T47D (cell line): ENCODE data around the gene SLC10A2.

Source experiments
- DNase-seq, 2 experiments: peaks; one replicate each; pipeline versions ENCODE4 v3.0.0 to v3.0.0-alpha.2; 2011 to 2012; ENCODE audit warnings: low read depth in 1 of 2, low spot score in 1 of 2
- JUND ChIP-seq: IDR thresholded peaks from 2 replicates; pipeline ENCODE4 v1.6.1; 2012; ENCODE audit warnings: low read depth
- in situ Hi-C: cut with HindIII; loops from 2 replicates; pipeline ENCODE4 v1.10.0; 2016; ENCODE audit warnings: low sequenced_read_pairs, low pct_unique_long_range_greater_than_20kb

The SLC10A2 gene

DNA sequence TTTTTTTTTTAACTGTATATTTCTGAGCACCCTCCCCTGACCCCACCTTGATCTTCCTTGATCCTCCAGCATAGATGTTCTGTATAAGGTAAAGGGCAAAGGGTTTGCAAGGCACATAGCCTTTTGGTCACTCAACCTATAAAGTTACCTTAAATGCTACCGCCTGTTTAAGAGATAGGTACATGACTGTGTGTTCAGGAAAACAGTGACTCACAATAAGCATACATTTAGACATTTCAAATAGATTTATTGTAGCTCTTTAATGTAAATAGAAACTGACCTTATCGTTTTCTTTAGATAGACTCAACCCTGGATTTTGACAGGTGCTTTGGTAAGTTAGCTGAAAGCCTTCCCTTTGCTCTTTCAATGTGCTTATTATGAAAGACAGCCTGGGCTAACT lies 15.2 kb upstream of the SLC10A2 start:
- no peak for DNase-seq
- in situ Hi-C loops = no loop called here
- no peak for TF ChIP-seq JUND

- no peak for DNase-seq
- in situ Hi-C loops = no loop called here
- no peak for TF ChIP-seq JUND
These were observed 11.9 kb upstream of the SLC10A2 start for GRCh38 chr13:103078158-103078557.

DNA sequence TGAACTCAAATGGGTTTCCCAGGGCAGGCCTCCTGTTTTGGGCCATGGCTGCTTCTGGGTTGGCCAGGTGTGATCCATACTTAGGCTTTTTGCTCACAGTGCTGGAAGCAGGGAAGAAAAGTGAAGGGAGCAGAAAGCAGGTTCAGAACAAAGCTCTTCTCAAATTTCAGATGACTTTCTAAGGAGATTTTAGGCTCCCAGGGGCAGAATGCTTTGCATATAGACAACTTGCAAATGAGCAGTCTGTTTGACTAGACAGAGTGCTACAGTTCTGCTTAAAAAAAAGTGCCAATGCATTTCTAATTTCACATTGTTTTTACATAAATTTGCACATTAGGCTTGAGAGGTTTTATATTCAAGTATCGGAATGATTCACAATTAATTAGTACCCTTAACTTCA lies 2.6 kb upstream of the SLC10A2 start:
- TF ChIP-seq JUND = no peak
- in situ Hi-C loops = no loop called here
- DNase-seq = no peak

GRCh38 chr13:103067751-103068555 lies 1.7 kb upstream of the SLC10A2 start:
- DNase-seq = peak in 1 of 2 experiments; percentile 52
- no peak for TF ChIP-seq JUND
- in situ Hi-C loops = no loop called here

DNA sequence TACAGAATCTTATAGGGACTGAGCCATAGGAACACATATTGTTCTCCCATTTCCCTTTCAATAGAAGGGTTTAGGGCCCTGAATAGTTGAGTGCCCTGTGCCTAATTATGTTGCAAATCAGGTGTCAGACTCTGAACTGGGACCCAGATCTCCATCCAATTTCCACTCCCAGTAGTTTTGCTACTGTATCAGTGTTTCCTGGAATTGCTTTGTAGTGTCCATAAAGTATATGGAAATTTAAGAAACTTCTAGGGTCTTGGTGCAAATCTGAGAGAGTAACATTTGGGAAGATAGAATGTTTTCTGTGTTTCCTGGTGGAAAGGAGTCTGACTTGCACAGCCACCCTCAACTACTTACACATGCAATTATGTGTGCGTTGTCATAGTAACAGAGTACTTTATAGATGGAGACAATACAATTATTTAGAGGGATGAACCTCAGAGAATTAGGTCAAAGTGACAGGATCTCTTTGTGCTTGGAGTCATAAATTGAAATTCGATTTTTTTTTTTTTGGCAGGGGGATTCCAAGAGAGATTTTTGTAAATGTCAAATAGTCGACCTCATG lies 646 bp upstream of the SLC10A2 start:
- DNase-seq = no peak
- TF ChIP-seq JUND = no peak
- in situ Hi-C loops = no loop called here

GRCh38 chr13:103063376-103063775 lies 2.8 kb downstream of the SLC10A2 start:
- no peak for TF ChIP-seq JUND
- in situ Hi-C loops = no loop called here
- no peak for DNase-seq

GRCh38 chr13:103062079-103062478 lies 4.1 kb downstream of the SLC10A2 start:
- DNase-seq = no peak
- in situ Hi-C loops = no loop called here
- TF ChIP-seq JUND = no peak

- DNase-seq = no peak
- in situ Hi-C loops = no loop called here
- no peak for TF ChIP-seq JUND
These were observed 10.2 kb downstream of the SLC10A2 start for GRCh38 chr13:103056008-103056407.

DNA sequence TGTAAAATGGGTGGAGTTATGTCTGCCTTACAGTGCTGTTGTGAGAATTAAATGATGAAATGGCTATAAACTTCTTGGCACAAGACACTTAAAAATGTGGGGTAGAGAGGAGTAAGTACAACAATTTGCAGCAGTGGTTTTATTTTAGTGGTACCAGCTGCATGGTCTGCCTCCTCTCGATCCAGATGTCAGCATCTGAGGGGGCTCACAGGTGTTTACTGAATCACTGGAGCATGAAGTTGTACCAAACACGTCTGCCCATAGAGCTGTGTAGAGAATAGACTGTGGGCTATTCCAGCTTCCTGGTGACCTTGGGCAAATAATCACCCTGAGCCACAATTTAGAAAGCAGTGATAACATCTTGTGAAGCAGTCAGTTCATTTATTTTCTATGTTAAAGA lies 11.1 kb downstream of the SLC10A2 start:
- TF ChIP-seq JUND = no peak
- in situ Hi-C loops = no loop called here
- DNase-seq = no peak

DNA sequence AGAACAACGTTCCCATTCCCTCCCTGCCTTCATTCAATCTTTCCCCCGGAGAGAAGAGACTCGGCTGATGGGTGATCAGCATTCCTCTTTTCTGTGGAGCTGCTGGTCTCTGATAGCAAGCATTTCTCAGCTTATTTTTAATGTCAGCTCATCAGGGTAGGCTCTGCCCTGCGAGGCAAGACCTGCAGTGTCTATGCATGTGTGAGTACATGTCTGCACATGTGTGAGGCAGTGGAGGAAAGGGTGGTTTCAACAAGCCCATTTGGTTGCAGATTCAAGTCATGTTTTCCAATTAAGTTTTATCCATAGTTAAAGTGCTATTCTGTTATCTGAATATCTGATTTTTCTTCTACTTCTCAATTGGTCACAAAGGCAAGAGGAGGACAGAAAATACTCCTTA lies 19.5 kb downstream of the SLC10A2 start:
- in situ Hi-C loops = no loop called here
- no peak for DNase-seq
- TF ChIP-seq JUND = no peak

DNA sequence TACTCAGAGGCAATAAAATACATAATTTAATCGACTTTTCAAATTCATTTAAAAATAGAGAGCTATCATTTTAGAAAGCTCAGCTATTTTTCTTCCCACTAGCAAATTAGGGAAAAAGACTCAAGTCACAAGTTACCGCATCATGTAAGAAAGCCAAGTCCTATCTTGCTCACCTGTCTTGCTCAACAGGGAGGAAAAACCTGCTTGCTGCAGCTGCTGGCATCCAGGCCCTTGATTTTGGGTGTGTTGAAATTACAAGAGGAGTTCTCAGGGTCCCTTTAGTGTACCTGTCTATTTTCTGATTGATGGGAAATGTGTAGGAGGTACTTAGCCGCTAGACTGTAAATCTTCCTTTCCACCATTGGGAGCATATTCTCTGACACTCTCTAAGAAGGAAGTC lies 22.2 kb downstream of the SLC10A2 start:
- no peak for DNase-seq
- in situ Hi-C loops = no loop called here
- no peak for TF ChIP-seq JUND

DNA sequence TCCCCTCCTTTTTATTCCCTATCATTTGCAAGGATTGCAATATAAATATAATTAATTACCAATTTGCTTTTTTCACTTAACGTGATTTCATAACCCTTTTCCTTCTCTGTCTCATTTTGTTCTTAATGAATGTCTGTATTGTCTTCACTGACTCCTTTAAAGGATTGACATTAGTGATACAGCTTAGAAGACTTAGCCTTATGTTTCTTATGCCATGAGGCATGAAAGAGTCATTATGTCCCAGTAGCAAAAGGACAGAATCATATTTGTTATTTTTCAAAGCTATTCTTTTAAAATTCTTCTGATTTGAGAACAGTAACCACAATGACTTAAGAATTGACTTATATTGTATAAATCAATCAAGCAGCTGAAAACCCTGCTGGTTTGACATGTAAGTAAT lies 26.2 kb downstream of the SLC10A2 start:
- no peak for DNase-seq
- TF ChIP-seq JUND = no peak
- in situ Hi-C loops = no loop called here

- in situ Hi-C loops = no loop called here
- no peak for TF ChIP-seq JUND
- DNase-seq = no peak
These were observed 27.0 kb downstream of the SLC10A2 start for GRCh38 chr13:103039183-103039582.

DNA sequence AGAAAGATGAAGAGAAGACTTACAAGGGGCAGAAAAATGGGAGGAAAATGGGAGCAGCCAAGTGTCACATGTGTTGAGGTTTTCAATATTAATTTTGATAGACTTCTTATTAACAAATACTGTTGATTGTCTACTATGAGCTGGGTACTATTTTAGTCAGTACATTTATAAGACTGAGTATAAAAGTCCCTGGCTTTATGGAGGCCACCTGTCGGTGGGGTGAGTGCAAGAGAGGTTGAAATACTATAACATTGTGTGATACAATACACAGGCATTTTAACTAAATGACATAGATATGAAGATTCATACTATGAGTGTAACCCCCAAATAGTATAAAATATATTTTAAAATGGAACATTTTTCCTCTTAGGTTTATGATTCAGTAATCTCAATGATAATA lies 29.9 kb downstream of the SLC10A2 start:
- in situ Hi-C loops = no loop called here
- DNase-seq = no peak
- TF ChIP-seq JUND = no peak
